Lower leg skin (tissue), 4 donors: ENCODE data around the gene GORASP1. TPM values are rescaled to one million over a fixed set of nuclear protein-coding genes. Genes with fewer than 3 reads are reported as not detected.

ENCODE experiments used
- DNase-seq, 2 donors: peaks; one replicate each; pipeline ENCODE4 v3.0.0-alpha.2; 2019; ENCODE audit warnings: low spot score in 2 of 2
- H3K4me3 ChIP-seq: fragments of 200-600 bp; sonication (generic); 2 replicates; pipeline ENCODE4 v1.5.1; 2017; ENCODE audit warnings: mild to moderate bottlenecking, low read depth; ENCODE audit not compliant: poor library complexity, severe bottlenecking
- POLR2A ChIP-seq, 2 donors: fragments of 450-650 bp; IDR thresholded peaks; one replicate each; pipeline ENCODE4 v1.6.1; 2016 to 2017; ENCODE audit warnings: antibody characterized with exemption in 2 of 2, mild to moderate bottlenecking in 1 of 2, moderate library complexity in 1 of 2
- WGBS, 2 donors: methylation state at CpG; one replicate each; pipeline ENCODE4 v1.1.5; 2018; 5-methylcytosine and 5-hydroxymethylcytosine counted together
- intact Hi-C: fragments of 100-400 bp; cut with DNase I; formaldehyde crosslinking; loops from one replicate; pipeline ENCODE4 v1.15.0; 2023; ENCODE audit warnings: low total_unique reads
- total RNA-seq, 4 donors: library from RNA; depleted of rRNA; stranded (reverse); fragments of >200 nt; gene quantifications; one replicate each; pipeline ENCODE4 v1.1.0, GENCODE V29; 2016
- TF ChIP-seq, protein P1 (sequence below), 3 donors: fragments of 450-650 bp; IDR thresholded peaks; one replicate each; pipeline ENCODE4 v1.5.1; 2016; ENCODE audit warnings: antibody characterized with exemption in 3 of 3, mild to moderate bottlenecking in 3 of 3, moderate library complexity in 2 of 3

GORASP1 gene
- total RNA-seq, 4 donors from 2014 or later = 40.1 to 87.4 (median 56.4) TPM

DNA sequence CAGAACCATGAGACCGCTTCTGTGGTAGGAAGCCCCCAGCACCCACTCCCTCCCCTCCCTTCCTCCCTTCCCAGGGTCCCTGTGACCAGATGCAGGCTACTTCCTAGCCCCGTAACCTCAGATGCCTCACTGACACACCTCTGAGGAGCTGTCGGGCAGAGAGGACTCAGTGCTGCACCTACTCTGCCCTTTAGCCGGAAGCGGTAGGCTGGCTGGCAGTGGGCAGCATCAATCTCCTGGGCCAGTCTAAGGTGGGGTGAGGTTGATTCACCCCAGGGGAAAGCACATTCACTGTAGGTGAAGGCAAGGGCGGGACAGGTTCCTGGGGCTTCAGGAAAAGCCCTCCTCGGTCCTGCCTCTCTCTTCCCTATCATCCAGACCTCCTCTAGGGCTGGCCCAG lies 26.9 kb upstream of the GORASP1 start:
- WGBS, 2 donors = 89% methylated on average over 6 to 7 of the region's 7 CpGs
- TF ChIP-seq, protein P1, sequence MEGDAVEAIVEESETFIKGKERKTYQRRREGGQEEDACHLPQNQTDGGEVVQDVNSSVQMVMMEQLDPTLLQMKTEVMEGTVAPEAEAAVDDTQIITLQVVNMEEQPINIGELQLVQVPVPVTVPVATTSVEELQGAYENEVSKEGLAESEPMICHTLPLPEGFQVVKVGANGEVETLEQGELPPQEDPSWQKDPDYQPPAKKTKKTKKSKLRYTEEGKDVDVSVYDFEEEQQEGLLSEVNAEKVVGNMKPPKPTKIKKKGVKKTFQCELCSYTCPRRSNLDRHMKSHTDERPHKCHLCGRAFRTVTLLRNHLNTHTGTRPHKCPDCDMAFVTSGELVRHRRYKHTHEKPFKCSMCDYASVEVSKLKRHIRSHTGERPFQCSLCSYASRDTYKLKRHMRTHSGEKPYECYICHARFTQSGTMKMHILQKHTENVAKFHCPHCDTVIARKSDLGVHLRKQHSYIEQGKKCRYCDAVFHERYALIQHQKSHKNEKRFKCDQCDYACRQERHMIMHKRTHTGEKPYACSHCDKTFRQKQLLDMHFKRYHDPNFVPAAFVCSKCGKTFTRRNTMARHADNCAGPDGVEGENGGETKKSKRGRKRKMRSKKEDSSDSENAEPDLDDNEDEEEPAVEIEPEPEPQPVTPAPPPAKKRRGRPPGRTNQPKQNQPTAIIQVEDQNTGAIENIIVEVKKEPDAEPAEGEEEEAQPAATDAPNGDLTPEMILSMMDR (IDR thresholded peaks at IDR 0.05) = no peak
- TF ChIP-seq POLR2A (IDR thresholded peaks at IDR 0.05) = no peak
- DNase-seq = no peak
- H3K4me3 ChIP-seq = no peak overlapping the region
- intact Hi-C loops = no loop called here

DNA sequence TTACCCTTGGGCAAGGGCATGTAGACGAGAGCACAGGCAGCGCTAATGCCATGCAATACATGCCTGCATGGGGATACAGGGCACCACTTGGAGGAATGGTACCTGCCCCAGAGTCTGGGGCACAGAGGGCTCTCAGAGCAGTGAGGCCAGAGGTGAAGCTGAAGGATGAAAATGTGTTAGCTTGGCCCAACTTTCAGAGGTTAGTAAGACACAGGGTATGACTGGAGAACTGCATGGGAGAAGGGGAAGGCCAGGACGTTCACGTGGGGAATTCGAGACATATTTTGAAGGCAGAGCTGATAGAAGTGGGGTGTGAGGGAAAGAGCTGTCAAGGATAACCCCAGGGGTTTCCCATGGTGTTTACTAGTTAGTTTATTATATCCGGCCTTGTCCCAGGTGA lies 26.4 kb upstream of the GORASP1 start:
- 83 to 88% methylated on average over 6 of the region's 6 CpGs for WGBS, 2 donors
- intact Hi-C loops = no loop called here
- DNase-seq = no peak
- TF ChIP-seq POLR2A (IDR thresholded peaks at IDR 0.05) = no peak
- TF ChIP-seq, protein P1 (IDR thresholded peaks at IDR 0.05) = no peak
- no peak overlapping the region for H3K4me3 ChIP-seq

DNA sequence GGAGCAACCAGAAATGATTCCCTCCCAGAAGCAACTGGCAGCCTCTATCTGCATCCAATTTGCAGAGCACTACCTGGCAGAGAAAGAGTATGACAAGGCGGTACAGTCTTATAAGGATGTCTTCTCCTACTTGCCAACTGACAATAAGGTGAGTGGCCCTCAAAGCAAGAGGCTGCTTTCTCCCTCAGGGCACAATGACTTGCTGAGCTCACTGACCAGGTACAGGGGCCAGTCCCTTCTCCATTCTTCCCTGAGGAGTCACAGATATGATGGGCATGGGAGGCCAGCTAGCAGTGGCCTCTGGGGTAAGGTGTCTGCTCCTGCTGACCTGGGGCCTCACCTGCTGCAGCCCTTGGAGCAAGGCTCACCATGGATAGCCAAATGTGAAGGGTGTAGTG lies 25.7 kb upstream of the GORASP1 start:
- H3K4me3 ChIP-seq = no peak overlapping the region
- intact Hi-C loops = no loop called here
- no peak for TF ChIP-seq POLR2A (IDR thresholded peaks at IDR 0.05)
- TF ChIP-seq, protein P1 (IDR thresholded peaks at IDR 0.05) = no peak

DNA sequence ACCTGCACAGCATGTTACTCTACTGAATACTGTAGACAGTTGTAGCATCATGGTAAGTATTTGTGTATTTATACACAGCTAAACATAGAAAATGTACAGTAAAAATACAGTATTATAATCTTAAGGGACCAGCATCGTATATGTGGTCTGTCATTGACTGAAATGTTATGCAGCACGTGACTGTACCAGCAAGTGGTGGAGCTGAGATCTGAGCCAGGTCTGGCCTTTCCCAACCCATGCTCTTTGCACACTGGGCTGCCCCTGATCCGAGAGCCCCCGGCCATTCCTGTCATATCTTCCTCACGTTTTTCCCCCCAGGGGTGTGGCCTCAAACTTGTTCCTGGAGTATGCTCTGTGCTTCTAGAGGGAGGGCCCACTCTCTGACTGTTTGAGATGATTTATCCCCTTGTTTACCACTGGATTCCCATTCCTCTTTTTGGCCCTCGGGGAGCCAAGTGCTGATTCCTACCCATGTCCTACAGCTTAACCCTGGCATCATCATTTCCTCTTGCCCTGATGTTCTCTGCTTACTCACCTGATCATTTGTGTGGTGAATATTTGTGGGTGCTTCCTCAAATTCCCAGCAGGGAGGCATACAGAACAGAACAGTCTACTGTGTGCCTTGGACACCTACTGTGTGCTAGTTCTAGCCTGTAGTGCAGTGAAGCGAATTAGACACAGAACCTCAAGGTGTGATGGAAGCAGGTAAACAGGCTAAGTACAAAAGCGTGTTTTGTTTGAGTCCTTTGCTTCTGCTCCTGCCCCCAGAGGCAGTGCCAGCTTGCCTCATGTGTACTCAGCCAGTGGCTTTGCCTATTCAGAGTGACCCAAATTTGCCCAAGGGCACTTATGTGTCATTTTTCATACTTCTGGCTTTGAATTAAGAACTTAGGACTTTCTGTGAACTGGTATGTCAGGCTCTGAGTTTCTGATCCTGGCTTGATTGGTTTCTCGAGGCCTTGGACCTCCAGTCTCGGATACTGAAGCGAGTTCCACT lies 25.0 kb upstream of the GORASP1 start:
- intact Hi-C loops = no loop called here
- no peak for DNase-seq
- 72 to 74% methylated on average over 11 of the region's 11 CpGs for WGBS, 2 donors
- no peak for TF ChIP-seq POLR2A (IDR thresholded peaks at IDR 0.05)
- TF ChIP-seq, protein P1 (IDR thresholded peaks at IDR 0.05) = no peak
- no peak overlapping the region for H3K4me3 ChIP-seq

More for the DNA sequence above, 25.7 kb upstream of the GORASP1 start:
- no peak for DNase-seq
- 71 to 100% methylated on average over 1 of the region's 1 CpG for WGBS, 2 donors

DNA sequence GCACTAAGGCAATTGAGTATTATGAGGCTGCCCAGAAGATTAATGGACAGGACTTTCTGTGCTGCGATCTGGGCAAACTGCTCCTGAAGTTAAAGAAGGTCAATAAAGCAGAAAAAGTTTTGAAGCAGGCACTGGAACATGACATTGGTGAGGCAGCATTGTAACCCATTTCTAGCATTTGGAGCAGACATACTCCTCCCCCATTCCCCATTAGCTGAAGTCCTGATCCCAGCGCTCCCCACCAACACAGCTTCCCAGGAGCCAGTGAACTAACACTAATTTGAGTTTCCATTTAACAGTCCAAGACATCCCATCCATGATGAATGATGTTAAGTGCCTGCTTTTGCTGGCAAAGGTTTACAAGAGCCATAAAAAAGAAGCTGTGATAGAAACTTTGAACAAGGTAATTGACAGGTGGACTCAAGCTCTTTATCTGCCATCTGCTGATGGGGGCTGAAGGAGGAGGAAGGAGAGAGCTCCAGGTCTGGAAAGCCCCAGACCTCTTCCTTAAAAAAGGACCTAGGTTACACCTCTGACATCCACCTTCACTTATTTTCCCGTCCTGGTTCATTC lies 23.4 kb upstream of the GORASP1 start:
- DNase-seq = no peak
- no peak overlapping the region for H3K4me3 ChIP-seq
- 86 to 96% methylated on average over 3 of the region's 3 CpGs for WGBS, 2 donors
- intact Hi-C loops = no loop called here
- no peak for TF ChIP-seq POLR2A (IDR thresholded peaks at IDR 0.05)
- TF ChIP-seq, protein P1 (IDR thresholded peaks at IDR 0.05) = no peak
